BE2C (cell line): Measurements from ENCODE around the gene OSBPL2.
A peak's percentile ranks its signal among the peaks of the same experiment; 100 is the strongest.

Experiments used
- DNase-seq: peaks from one replicate; pipeline ENCODE4 v3.0.0-alpha.2; 2020
- H3K27me3 ChIP-seq: fragments of 250-450 bp; sonication (Bioruptor Pico); 2 replicates; pipeline ENCODE4 v1.5.1; 2020; ENCODE audit warnings: mild to moderate bottlenecking
- H3K36me3 ChIP-seq: fragments of 250-450 bp; sonication (Bioruptor Pico); 2 replicates; pipeline ENCODE4 v1.5.1; 2020; ENCODE audit warnings: mild to moderate bottlenecking
- H3K4me1 ChIP-seq: fragments of 250-450 bp; sonication (Bioruptor Pico); 2 replicates; pipeline ENCODE4 v1.5.1; 2020
- H3K4me3 ChIP-seq: 2 replicates; pipeline ENCODE4 v1.5.1; 2011; ENCODE audit warnings: low read depth, low read length
- H3K9me3 ChIP-seq: fragments of 250-450 bp; sonication (Bioruptor Pico); 2 replicates; pipeline ENCODE4 v1.5.1; 2020
- CTCF ChIP-seq: IDR thresholded peaks from 2 replicates; pipeline ENCODE4 v1.5.1; 2012; ENCODE audit warnings: mild to moderate bottlenecking, low read depth, low read length

OSBPL2 gene

GRCh38 chr20:62203378-62204030, 34.8 kb upstream of the OSBPL2 start:
- TF ChIP-seq CTCF, result no peak
- DNase-seq, result peak; percentile 54
- H3K9me3 ChIP-seq, result no peaks in the 10 kb centered on the region
- peaks cover 20% of the 10 kb centered on the region for H3K4me1 ChIP-seq
- H3K36me3 ChIP-seq, result peaks cover 39% of the 10 kb centered on the region
- no peak overlapping the region for H3K4me3 ChIP-seq
- H3K27me3 ChIP-seq, result no peaks in the 10 kb centered on the region

- peaks cover 25% of the 10 kb centered on the region for H3K4me1 ChIP-seq
- DNase-seq, result no peak
- TF ChIP-seq CTCF, result no peak
These were observed 32.5 kb upstream of the OSBPL2 start for GRCh38 chr20:62205618-62206387.

GRCh38 chr20:62206388-62206775, 31.9 kb upstream of the OSBPL2 start:
- peaks cover 23% of the 10 kb centered on the region for H3K4me1 ChIP-seq
- no peak overlapping the region for H3K4me3 ChIP-seq
- H3K27me3 ChIP-seq, result no peaks in the 10 kb centered on the region
- no peaks in the 10 kb centered on the region for H3K9me3 ChIP-seq
- H3K36me3 ChIP-seq, result peaks cover 14% of the 10 kb centered on the region
- no peak for DNase-seq
- no peak for TF ChIP-seq CTCF

More at GRCh38 chr20:62205618-62206387, 32.5 kb upstream of the OSBPL2 start:
- H3K36me3 ChIP-seq, result peaks cover 19% of the 10 kb centered on the region
- no peaks in the 10 kb centered on the region for H3K27me3 ChIP-seq
- H3K9me3 ChIP-seq, result no peaks in the 10 kb centered on the region
- H3K4me3 ChIP-seq, result no peak overlapping the region

- DNase-seq, result no peak
- TF ChIP-seq CTCF, result no peak
- H3K36me3 ChIP-seq, result peaks cover 2% of the 10 kb centered on the region
- no peak overlapping the region for H3K4me3 ChIP-seq
- H3K27me3 ChIP-seq, result no peaks in the 10 kb centered on the region
- H3K4me1 ChIP-seq, result peaks cover 10% of the 10 kb centered on the region
- H3K9me3 ChIP-seq, result no peaks in the 10 kb centered on the region
These were observed 30.1 kb upstream of the OSBPL2 start for GRCh38 chr20:62208061-62208794.

GRCh38 chr20:62208795-62209755, 29.2 kb upstream of the OSBPL2 start:
- DNase-seq, result no peak
- no peaks in the 10 kb centered on the region for H3K27me3 ChIP-seq
- H3K4me1 ChIP-seq, result peaks cover 5% of the 10 kb centered on the region
- TF ChIP-seq CTCF, result no peak; the same call in 1 of the 2 replicates
- H3K4me3 ChIP-seq, result no peak overlapping the region
- no peaks in the 10 kb centered on the region for H3K9me3 ChIP-seq
- no peaks in the 10 kb centered on the region for H3K36me3 ChIP-seq
